Measurements from ENCODE around the gene SYTL5.

DNA sequence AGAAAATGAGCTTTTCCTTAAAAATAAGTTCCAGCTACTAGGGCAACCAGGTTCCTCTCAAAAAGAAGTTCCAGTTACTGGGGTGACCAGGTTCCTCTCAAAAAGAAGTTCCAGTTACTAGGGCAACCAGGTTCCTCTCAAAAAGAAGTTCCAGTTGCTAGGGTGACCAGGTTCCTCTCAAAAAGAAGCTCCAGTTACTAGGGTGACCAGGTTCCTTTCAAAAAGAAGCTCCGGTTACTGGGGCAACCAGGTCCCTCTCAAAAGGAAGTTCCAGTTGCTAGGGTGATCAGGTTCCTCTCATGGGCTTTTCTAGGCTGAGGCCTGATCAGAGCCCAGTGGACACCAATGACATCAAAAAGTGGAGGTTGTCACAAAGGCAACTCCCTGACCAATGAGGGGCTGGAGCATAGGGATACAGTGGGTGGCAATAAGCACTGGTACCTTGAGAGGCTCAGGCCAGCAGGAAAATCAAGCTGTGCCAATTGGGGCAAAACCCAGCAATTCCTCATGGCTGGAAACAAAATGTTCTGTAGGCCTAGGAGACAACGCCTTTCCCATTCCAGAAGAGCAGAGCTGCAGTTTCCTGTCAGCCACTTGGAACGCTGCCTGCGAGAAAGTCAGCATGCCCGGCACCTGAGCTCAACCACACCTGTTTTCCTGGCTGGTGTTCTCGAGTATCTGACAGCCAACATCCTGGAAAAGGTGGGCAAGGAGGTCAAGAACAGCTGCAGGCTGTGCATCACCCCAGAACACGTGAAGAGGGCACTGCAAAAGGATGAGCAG lies 12.3 kb upstream of the SYTL5 start:
- TF ChIP-seq YY1 (IDR thresholded peaks at IDR 0.05; ENCODE audit: insufficient read depth, insufficient read length) (no peak), ZNF274 (IDR thresholded peaks at IDR 0.05; ENCODE audit: low read depth, low read length) (no peak), SUZ12 (IDR thresholded peaks at IDR 0.05; ENCODE audit: extremely low read depth, insufficient read depth, insufficient read length) (no peak)
